Panc1 (cell line): Measurements from ENCODE around the gene CARMIL1. TPM values are rescaled to one million over a fixed set of nuclear protein-coding genes. Genes with fewer than 3 reads are reported as not detected.

Experiments
- ATAC-seq: fragments of 200-7000 bp; cut with Tn5 transposase; 2 replicates; pipeline ENCODE4 v1.9.1; 2020; ENCODE audit warnings: mild to moderate bottlenecking, moderate library complexity
- BruUV-seq: library from RNA; stranded (reverse); fragments of 400-500 nt; replicated peaks from 2 replicates; lab custom pipeline; 2021; lab: Mats Ljungman, UMichigan
- CTCF ChIA-PET: fragments of 300-600 bp; sonication (Branson Sonifier 250); formaldehyde crosslinking; loops from one replicate; lab custom pipeline; 2022; ENCODE audit warnings: antibody characterized with exemption; lab: Charles Lee
- POLR2A ChIA-PET: fragments of 300-600 bp; sonication (Branson Sonifier 250); formaldehyde crosslinking; loops from one replicate; lab custom pipeline; 2022; ENCODE audit warnings: antibody characterized with exemption; lab: Charles Lee
- DNase-seq: peaks from one replicate; pipeline ENCODE4 v3.0.0-alpha.2; 2010; ENCODE audit warnings: low read depth, low spot score
- H3K27ac ChIP-seq: 2 replicates; pipeline ENCODE4 v1.5.1; 2011; ENCODE audit warnings: mild to moderate bottlenecking, low read length, inconsistent platforms
- H3K27me3 ChIP-seq: fragments of 200-500 bp; sonication (Bioruptor generic); 2 replicates; pipeline ENCODE4 v1.6.0; 2014; ENCODE audit warnings: low read length, inconsistent platforms; ENCODE audit not compliant: control insufficient read depth, insufficient read depth
- H3K36me3 ChIP-seq: fragments of 200-500 bp; sonication (Bioruptor generic); 2 replicates; pipeline ENCODE4 v1.5.1; 2014; ENCODE audit warnings: inconsistent platforms, mild to moderate bottlenecking, low read length, moderate library complexity; ENCODE audit not compliant: control insufficient read depth, insufficient read depth
- H3K4me1 ChIP-seq: 2 replicates; pipeline ENCODE4 v1.5.1; 2011; ENCODE audit warnings: inconsistent platforms, mild to moderate bottlenecking, low read length, moderate library complexity; ENCODE audit not compliant: control insufficient read depth, insufficient read depth
- H3K4me3 ChIP-seq, 2 experiments: 2 replicates each; pipeline ENCODE4 v1.5.1; 2011 to 2012; ENCODE audit warnings: low read depth in 2 of 2, low read length in 2 of 2, mild to moderate bottlenecking in 2 of 2, inconsistent platforms in 1 of 2, moderate library complexity in 1 of 2
- H3K9me3 ChIP-seq: fragments of 200-500 bp; sonication (Bioruptor generic); 2 replicates; pipeline ENCODE4 v1.5.1; 2014; ENCODE audit warnings: low read depth, mild to moderate bottlenecking, inconsistent platforms, low read length, moderate library complexity; ENCODE audit not compliant: control insufficient read depth, insufficient read depth
- CTCF ChIP-seq: fragments of 450-650 bp; IDR thresholded peaks from 2 replicates; pipeline ENCODE4 v1.5.1; 2017; ENCODE audit warnings: mild to moderate bottlenecking
- POLR2AphosphoS5 ChIP-seq: IDR thresholded peaks from 2 replicates; pipeline ENCODE4 v1.6.1; 2012; ENCODE audit warnings: mild to moderate bottlenecking, low read depth, low read length, moderate library complexity
- REST ChIP-seq, 2 experiments: IDR thresholded peaks; 2 replicates each; pipeline ENCODE4 v1.6.1; 2011 to 2012; ENCODE audit warnings: low read depth in 2 of 2, control low read depth in 1 of 2, low read length in 1 of 2, mild to moderate bottlenecking in 1 of 2, moderate library complexity in 1 of 2; ENCODE audit not compliant: insufficient read depth in 1 of 2
- SIN3A ChIP-seq: IDR thresholded peaks from 2 replicates; pipeline ENCODE4 v1.6.1; 2012; ENCODE audit warnings: low read depth, mild to moderate bottlenecking, low read length, moderate library complexity, borderline replicate concordance; ENCODE audit not compliant: insufficient read depth
- TCF7L2 ChIP-seq: IDR thresholded peaks from 2 replicates; pipeline ENCODE4 v1.6.1; 2011; ENCODE audit warnings: mild to moderate bottlenecking, low read depth, low read length, inconsistent platforms
- in situ Hi-C: cut with HindIII; loops from 2 replicates; pipeline ENCODE4 v1.10.0; 2016; ENCODE audit warnings: low sequenced_read_pairs, low pct_unique_long_range_greater_than_20kb
- intact Hi-C: fragments of 100-400 bp; cut with micrococcal nuclease; formaldehyde crosslinking; loops from one replicate; pipeline ENCODE4 v1.10.0; 2022; ENCODE audit not compliant: unreplicated experiment
- total RNA-seq: library from RNA; stranded (reverse); gene quantifications from one replicate; pipeline ENCODE4 v1.2.1, GENCODE V29; 2021; ENCODE audit not compliant: unreplicated experiment

Gene CARMIL1
- total RNA-seq, 1 experiment from 2014 or later, result 4.0 TPM

GRCh38 chr6:25341203-25341552 lies 62.0 kb downstream of the CARMIL1 start:
- intact Hi-C loops, result no loop called here
- Histone ChIP-seq H3K36me3 (no peaks in the 10 kb centered on the region), H3K27me3 (no peaks in the 10 kb centered on the region), H3K27ac (no peak overlapping the region), H3K9me3 (no peaks in the 10 kb centered on the region), H3K4me3 (no peak overlapping the region), H3K4me1 (no peaks in the 10 kb centered on the region)
- POLR2A ChIA-PET, result no interaction called here
- no peak for ATAC-seq
- no TSS peak for BruUV-seq
- DNase-seq, result no peak
- TF ChIP-seq CTCF, result no peak
- no peak for TF ChIP-seq SIN3A
- no peak for TF ChIP-seq REST (IDR thresholded peaks at IDR 0.05; ENCODE audit: insufficient read depth in 1 of 2, low read depth in 2 of 2, low read length in 1 of 2)
- no peak for TF ChIP-seq POLR2AphosphoS5
- no peak for TF ChIP-seq TCF7L2
- in situ Hi-C loops, result no loop called here
- CTCF ChIA-PET, result interaction anchor here (0.6 kb wide), 1 partner anchor 24 kb away, joined by 17 read pairs; no protein-coding TSS in a partner anchor

GRCh38 chr6:25341923-25342619 lies 62.9 kb downstream of the CARMIL1 start:
- BruUV-seq, result no TSS peak
- H3K4me1 ChIP-seq, result no peaks in the 10 kb centered on the region
- no peak overlapping the region for H3K27ac ChIP-seq
- no peak overlapping the region for H3K4me3 ChIP-seq
- intact Hi-C loops (no loop called here), in situ Hi-C loops (no loop called here)
- H3K36me3 ChIP-seq, result no peaks in the 10 kb centered on the region
- ATAC-seq, result no peak
- no peaks in the 10 kb centered on the region for H3K27me3 ChIP-seq
- H3K9me3 ChIP-seq, result no peaks in the 10 kb centered on the region
- no peak for TF ChIP-seq TCF7L2
- no peak for TF ChIP-seq POLR2AphosphoS5
- no peak for TF ChIP-seq REST (IDR thresholded peaks at IDR 0.05; ENCODE audit: insufficient read depth in 1 of 2, low read depth in 2 of 2, low read length in 1 of 2)
- TF ChIP-seq SIN3A, result no peak
- no peak for TF ChIP-seq CTCF
- ChIA-PET POLR2A (no interaction called here), CTCF (no interaction called here)
- no peak for DNase-seq
